Measurements from ENCODE around the gene SNTG2.

DNA sequence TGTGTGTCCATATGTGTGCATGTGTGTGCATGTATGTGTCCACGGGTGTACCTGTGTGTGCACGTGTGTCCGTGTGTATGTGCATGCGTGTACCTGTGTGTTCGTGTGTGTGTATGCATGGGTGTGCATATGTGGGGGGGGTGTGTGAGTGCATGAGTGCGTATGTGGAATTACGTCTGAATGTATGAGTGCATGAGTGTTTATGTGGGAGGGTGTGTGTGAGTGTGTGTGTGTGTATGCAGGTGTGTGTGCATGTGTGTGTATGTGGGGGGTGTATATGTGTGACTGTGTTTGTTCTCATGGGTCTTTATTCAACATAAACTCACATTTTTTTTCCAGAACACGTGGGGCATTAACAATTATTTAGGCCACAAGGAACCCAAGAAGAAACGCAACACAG is 208.4 kb downstream of the SNTG2 start:
- TF ChIP-seq CTCF (IDR thresholded peaks at IDR 0.05), result no peak
- TF ChIP-seq EP300 (IDR thresholded peaks at IDR 0.05), result no peak
